Measurements from ENCODE around the gene MMP7.
A peak's percentile ranks its signal among the peaks of the same experiment; 100 is the strongest.

Gene MMP7

DNA sequence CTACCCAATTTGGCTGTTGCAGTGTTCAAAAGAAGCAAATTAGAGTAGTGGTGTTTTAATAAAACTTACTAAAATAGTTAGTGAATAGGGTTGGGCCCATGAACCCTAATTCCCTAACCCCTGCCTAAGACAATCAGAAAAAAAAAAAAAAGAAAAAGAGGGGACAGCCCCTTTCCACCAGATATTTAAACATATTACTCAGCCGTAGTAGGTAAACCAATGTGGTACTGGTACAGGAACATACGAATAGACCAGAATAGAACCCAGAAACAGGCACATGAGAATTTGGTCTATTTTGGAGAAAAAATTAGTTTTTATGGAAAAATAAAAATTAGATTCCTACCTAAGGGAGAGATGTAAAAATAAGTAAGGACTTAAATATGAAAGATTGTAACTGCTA, 38.6 kb downstream of the MMP7 start:
- no peak for DNase-seq

DNA sequence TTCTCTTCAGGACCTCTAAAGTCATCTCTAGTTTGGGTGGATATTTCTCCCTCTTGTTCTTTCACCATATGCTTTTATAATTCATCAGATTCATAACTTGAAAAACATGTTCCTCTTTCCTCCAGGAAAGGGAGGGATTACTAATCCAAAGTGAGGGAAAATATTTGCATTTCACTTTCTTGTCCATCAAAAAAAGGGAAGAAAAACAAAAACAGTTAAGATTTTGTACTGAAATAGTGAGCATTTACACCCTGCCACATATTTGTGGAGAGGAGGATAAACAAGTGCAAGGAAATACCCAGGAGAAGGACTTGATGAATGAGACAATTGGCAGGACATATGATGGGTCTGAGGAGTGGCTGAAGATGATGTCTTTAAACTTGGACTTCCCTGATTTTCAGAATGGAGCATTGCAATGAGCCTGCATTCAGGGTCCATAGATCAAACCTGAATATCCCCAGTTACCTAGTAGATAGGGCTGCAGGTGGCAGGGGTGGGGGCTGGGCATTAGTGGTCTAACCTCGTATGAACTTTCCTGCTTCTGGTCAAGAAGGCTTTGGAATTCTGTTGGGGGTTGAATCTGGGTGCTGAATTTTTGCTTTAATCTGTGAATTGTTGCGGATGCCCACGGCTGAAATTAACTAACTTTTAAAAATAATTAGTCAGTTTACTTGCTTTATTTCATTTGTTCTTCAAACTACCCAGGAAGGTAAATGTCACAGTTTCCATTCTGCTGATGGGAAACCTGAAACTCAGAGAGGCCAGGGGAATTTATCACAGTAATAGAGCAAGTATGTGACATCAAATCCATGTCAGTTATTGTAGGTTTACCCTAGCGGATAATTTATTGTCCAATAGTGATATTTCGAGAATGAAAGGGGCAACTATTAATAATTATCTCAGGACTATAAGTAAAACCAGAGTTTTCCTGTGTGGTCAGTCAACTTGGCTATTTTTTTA, 41.1 kb downstream of the MMP7 start:
- no peak for DNase-seq

GRCh38 chr11:102488208-102488607, 42.3 kb downstream of the MMP7 start:
- no peak for DNase-seq

DNA sequence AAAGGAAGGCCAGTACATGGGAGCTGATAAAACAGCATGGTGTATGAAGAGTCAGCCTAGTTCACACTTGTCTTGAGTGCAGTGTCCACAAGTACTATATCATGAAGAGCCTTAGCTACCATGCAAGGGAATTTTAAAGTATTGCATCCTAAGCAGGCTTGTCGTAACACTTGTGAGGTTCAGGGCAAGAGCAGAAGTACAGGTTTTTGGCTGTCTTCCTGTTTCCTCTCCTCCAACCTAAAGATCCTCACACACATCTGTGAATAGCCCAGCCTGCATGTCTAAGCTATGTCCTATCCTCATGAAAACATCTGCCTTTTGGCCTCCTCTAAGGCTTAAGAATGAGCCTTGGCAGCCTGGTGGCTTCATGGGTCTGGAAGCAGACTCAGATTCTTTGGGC, 43.3 kb downstream of the MMP7 start:
- DNase-seq = no peak

DNA sequence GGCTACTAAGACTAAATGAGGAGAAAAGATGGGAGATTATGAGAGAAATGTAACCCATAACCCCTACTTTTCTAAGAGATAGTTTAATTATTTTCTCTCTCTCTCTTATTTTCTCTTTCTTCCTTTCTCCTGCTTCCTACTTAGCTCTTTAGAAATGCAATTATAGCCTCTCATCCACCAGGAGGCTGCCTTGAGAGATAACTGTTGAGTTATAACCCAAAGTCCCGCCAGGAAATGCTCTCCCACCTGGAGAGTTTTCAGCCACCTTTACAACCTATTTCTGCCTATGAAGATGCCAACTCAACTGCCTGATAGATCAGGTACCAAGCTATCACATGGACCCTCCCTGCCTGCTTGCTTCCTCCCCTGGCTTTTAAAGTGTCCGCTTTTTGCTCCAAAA, 44.0 kb downstream of the MMP7 start:
- no peak for DNase-seq

DNA sequence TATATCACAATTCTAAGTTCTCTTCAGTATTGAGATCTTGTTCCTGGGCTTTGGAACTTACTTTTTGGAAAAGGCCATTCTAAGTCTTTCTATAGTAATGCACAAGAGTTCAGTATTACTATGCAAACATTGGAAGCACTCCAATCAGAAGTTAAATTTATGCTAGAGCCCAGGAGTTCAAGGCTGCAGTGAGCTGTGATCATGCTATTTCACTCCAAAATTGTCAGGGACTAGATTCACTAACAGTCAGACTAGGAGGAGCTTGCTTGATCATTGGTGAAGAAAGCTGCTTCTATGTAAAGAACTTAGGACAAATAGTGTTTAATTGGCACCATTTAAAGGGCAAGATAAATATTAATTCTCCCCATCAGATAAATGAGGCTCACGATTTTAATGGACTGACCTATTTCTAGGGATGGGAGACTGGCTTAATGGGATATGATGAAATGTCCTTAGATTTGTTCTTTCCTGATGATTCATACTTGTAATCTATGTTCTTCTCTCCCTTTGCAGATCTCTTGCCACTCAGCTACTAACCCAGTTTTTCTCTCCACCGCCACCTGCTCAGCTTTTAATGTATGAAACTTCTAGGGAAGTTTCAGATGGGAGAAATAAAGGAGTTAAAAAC, 45.3 kb downstream of the MMP7 start:
- DNase-seq = no peak

GRCh38 chr11:102482433-102482832, 48.1 kb downstream of the MMP7 start:
- DNase-seq = no peak

DNA sequence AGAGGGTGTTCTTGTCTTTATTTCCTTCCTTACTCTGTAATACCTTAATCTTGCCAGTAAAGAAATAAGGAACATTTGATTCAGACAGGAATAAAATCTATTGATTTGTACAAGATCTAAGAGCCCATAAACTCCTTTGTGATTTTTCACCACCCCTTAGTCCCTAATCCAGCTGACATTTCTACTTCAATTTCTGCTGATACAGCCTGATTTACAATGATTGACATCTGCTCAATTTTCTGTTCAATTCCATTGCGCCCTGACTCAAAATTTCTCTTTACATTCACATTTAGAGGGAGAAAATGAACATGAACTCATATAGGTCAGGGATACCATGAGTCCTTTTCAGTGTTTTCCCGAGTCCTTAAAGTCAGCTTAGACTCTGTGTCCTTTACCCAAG, 50.8 kb downstream of the MMP7 start:
- DNase-seq = no peak

GRCh38 chr11:102478673-102479299, 51.8 kb downstream of the MMP7 start:
- no peak for DNase-seq

GRCh38 chr11:102476812-102477211, 53.7 kb downstream of the MMP7 start:
- peak; percentile 57 for DNase-seq

- no peak for DNase-seq
Observed at GRCh38 chr11:102476069-102476468, 54.5 kb downstream of the MMP7 start.

- DNase-seq = no peak
Observed at GRCh38 chr11:102473543-102473942, 57.0 kb downstream of the MMP7 start.

DNA sequence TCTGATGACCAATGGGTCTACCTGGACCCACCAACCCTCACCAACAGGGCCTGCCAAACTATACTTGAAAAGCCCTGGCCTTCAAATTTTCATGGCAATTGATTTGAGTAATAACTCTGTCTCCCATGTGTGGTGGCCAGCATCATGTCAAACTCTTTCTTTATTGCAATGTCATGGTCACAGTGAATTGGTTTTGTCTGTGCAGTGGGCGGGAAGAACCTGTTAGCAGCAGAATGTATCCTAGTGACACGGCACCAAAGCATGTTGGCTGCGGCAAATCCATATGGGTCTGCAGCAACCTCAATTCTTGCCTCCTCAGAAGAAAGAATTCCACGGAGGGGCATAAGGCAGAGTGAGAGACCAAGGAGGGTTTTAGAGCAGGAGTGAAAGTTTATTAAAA, 58.4 kb downstream of the MMP7 start:
- DNase-seq = no peak

DNA sequence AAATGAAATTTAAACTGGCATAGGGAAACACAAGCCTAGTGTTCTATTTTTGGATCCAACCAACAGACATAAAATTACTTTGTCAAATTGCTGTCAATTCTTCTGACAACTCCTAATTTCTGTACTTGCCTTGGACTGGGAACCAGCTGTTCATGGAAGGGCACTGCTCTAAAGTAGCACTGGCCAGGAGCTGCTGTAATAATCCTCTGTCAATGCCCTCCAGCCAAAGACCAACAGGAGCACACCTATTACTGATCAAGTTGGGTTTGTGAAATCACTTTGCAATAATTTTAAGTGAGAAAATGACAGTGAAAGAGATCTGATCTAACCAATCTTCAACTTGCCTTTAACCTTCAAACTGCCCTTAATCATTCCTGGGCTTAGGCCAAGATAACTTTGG, 59.1 kb downstream of the MMP7 start:
- no peak for DNase-seq
